HG03175 (cell line): Measurements from ENCODE around the gene UBAC1.

ENCODE experiments used
- ATAC-seq: cut with Tn5 transposase; IDR thresholded peaks from one replicate; pipeline ENCODE4 v1.9.1; 2021; ENCODE audit warnings: mild to moderate bottlenecking, moderate library complexity; ENCODE audit not compliant: unreplicated experiment

UBAC1 gene

DNA sequence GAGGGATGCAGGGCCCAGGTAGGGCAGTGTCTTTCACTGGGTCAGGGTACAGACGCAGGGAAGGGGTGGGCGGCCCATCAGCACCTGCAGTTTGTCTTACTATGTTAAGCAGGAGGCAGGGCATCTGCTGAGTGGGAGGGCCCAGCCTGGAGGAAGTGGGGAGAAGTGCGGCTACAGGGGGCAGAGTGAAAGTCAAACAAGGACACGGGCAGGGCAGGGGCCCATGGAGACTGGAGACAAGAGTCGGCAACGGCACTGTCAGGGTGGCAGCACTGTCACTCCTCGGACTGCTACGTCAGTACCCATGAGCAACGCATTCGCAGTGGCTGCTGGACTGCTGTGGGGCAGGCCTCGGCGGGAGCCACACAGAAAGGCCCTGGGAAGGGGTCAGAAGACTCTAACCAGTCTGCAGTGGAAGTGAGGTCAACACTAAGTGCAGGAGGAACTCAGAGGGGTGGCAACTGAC, 73.6 kb downstream of the UBAC1 start:
- peak; percentile 65 for ATAC-seq

- no peak for ATAC-seq
Observed at GRCh38 chr9:135887021-135887507, 74.1 kb downstream of the UBAC1 start.

GRCh38 chr9:135886147-135886981, 74.8 kb downstream of the UBAC1 start:
- no peak for ATAC-seq

DNA sequence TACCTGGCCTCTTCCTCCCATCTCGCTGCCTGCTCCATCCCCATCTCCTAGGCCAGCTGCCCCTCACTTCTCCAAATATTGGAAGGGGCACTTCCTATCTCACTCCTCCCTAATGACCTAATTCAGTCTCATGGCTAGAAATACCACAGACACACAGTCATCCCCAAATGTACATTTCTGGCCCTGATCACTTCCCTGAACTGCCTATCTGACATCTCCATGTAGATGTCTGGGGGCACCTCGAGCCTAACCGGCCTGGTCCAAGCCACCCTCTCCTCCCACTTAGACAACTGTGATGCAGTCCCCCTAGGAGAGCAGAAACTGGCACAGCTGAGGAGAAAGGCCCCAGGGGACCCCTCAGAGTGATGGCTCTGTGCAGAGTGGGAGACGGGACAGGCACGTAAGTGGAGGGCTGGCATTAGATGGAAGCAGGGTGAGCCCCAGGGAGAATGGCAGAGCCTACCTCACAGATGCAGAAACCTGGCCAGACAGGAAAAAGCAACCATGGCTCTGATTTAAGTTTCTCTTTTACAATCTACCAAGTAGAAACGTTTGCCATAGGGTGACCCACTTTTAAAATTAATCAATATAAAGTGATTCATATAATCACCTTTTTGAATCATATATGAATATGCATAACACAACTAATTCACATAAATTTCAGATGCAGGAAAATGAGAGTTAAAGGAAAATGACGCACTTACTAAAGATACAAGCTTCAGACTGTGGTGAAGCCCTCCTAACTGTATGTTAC, 75.9 kb downstream of the UBAC1 start:
- ATAC-seq, result no peak

DNA sequence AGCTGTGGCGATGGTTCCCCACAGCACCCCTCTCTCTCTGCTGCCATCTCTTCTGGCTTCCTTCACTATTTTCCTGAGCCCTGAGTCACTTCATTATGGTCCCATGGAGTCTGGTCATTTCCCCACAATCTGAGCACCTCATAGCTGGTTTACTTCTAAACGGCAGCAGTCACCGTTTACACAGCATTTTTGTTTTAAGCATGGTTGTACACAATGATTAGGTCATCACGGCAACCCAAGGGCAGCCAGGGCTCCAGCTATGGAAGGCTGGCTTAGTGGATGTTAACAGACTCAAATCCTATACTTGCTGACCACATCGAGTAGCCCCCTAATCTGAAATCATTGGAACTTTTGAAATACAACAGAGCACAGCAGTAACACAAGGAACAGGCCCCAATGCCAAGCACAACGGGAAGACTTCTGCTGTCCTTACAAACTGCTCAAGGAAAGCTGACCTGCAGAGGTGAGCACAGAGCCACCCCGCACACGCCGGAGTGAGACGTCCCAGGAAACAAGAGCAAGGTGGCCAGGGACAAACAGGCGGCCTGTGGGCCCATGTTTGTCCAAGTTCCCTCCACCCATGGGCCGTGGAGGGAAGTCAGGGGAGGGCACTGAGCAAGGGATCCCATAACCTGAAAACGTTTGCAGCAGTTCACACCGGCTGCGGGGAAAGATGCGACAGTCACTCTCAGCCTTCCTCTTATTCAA, 76.7 kb downstream of the UBAC1 start:
- ATAC-seq, result no peak

DNA sequence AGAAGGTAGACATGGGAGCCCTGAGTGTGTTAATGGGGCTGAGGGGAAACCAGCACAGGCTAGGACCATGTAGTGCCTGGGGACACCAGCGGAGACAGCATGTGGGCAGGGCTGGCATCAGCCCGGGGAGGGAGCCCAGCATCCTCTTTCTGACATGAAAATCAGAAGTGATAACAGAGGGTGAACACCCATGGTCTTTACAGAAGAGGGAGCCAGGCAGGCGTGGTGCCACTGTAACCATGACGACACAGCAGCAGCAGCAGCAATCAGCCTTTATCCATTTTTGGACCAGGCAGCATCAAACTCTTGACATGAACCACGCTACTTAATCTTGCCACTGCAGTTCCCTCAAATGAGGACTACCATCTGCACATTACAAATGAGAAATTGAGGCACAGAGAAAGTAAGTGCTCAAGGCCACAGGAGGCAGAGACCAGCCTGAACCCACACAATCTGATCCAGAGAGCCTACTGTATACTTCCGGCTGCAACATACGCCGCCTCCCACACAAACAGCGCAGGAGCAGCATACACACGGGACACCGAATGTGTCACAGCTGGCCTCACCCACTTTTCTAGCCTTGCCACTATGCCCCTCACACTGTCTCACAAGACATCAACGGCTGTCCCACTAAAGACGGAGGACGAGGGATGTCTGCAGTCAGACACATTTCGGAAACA, 77.6 kb downstream of the UBAC1 start:
- no peak for ATAC-seq
